Trophoblast cell (in vitro differentiated cells and primary cell): ENCODE measurements around the gene LRIT2.

ENCODE experiments used
- DNase-seq, 2 donors: peaks; one replicate each; pipeline ENCODE4 v3.0.0-alpha.2; 2016
- H2AFZ ChIP-seq: 2 replicates; pipeline ENCODE4 v1.6.1; 2013; ENCODE audit warnings: low read length, moderate library complexity, mild to moderate bottlenecking; ENCODE audit not compliant: insufficient read depth, poor library complexity
- H2AK5ac ChIP-seq: 2 replicates; pipeline ENCODE4 v1.6.1; 2013; ENCODE audit warnings: mild to moderate bottlenecking, low read length
- H2BK120ac ChIP-seq: 2 replicates; pipeline ENCODE4 v1.6.1; 2013; ENCODE audit warnings: low read length, mild to moderate bottlenecking, moderate library complexity; ENCODE audit not compliant: insufficient read depth, poor library complexity
- H2BK12ac ChIP-seq: 2 replicates; pipeline ENCODE4 v1.6.1; 2013; ENCODE audit warnings: mild to moderate bottlenecking, low read length, moderate library complexity
- H2BK5ac ChIP-seq: 2 replicates; pipeline ENCODE4 v1.6.1; 2013; ENCODE audit warnings: low read length, low read depth, moderate library complexity, mild to moderate bottlenecking; ENCODE audit not compliant: poor library complexity
- H3K14ac ChIP-seq: 2 replicates; pipeline ENCODE4 v1.6.1; 2013; ENCODE audit warnings: mild to moderate bottlenecking, low read length
- H3K18ac ChIP-seq: 2 replicates; pipeline ENCODE4 v1.6.1; 2013; ENCODE audit warnings: mild to moderate bottlenecking, low read length
- H3K23ac ChIP-seq: 2 replicates; pipeline ENCODE4 v1.6.1; 2013; ENCODE audit warnings: low read length
- H3K27ac ChIP-seq: 2 replicates; pipeline ENCODE4 v1.5.1; 2013; ENCODE audit warnings: low read depth, mild to moderate bottlenecking, inconsistent platforms, low read length, moderate library complexity
- H3K27me3 ChIP-seq: 2 replicates; pipeline ENCODE4 v1.6.1; 2013; ENCODE audit warnings: inconsistent platforms, mild to moderate bottlenecking, low read length, moderate library complexity; ENCODE audit not compliant: insufficient read depth
- H3K36me3 ChIP-seq, 2 experiments: 1 replicate in 1 of 2; 2 replicates in 1 of 2; pipeline ENCODE4 v1.6.1; 2013; ENCODE audit warnings: low read length in 2 of 2, mild to moderate bottlenecking in 2 of 2, moderate library complexity in 1 of 2; ENCODE audit not compliant: insufficient read depth in 2 of 2, control insufficient read depth in 1 of 2
- H3K4ac ChIP-seq: 2 replicates; pipeline ENCODE4 v1.6.1; 2013; ENCODE audit warnings: low read depth, mild to moderate bottlenecking, low read length, moderate library complexity
- H3K4me1 ChIP-seq, 2 experiments: 1 replicate in 1 of 2; 2 replicates in 1 of 2; pipeline ENCODE4 v1.6.1; 2013; ENCODE audit warnings: low read length in 2 of 2, mild to moderate bottlenecking in 2 of 2, moderate library complexity in 1 of 2; ENCODE audit not compliant: insufficient read depth in 2 of 2, control insufficient read depth in 1 of 2
- H3K4me2 ChIP-seq: 2 replicates; pipeline ENCODE4 v1.6.1; 2013; ENCODE audit warnings: inconsistent platforms, mild to moderate bottlenecking, low read length, moderate library complexity
- H3K4me3 ChIP-seq: 2 replicates; pipeline ENCODE4 v1.5.1; 2013; ENCODE audit warnings: mild to moderate bottlenecking, low read depth, low read length, inconsistent platforms
- H3K79me1 ChIP-seq: one replicate; pipeline ENCODE4 v1.6.1; 2013; ENCODE audit warnings: low read length
- H3K79me2 ChIP-seq: 2 replicates; pipeline ENCODE4 v1.6.1; 2013; ENCODE audit warnings: low read length, mild to moderate bottlenecking; ENCODE audit not compliant: control insufficient read depth, insufficient read depth, poor library complexity
- H3K9ac ChIP-seq: 2 replicates; pipeline ENCODE4 v1.6.1; 2013; ENCODE audit warnings: mild to moderate bottlenecking, low read length
- H3K9me3 ChIP-seq: 2 replicates; pipeline ENCODE4 v1.6.1; 2013; ENCODE audit warnings: low read depth, mild to moderate bottlenecking, control low read depth, inconsistent platforms, low read length; ENCODE audit not compliant: insufficient read depth
- H4K12ac ChIP-seq: 2 replicates; pipeline ENCODE4 v1.6.1; 2013; ENCODE audit warnings: low read depth, mild to moderate bottlenecking, low read length, moderate library complexity
- H4K8ac ChIP-seq: 2 replicates; pipeline ENCODE4 v1.6.1; 2013; ENCODE audit warnings: low read depth, mild to moderate bottlenecking, low read length, moderate library complexity
- H4K91ac ChIP-seq: one replicate; pipeline ENCODE4 v1.6.1; 2013; ENCODE audit warnings: low read depth, mild to moderate bottlenecking, low read length, moderate library complexity
- WGBS: extraction: QIAGEN DNeasy Blood & Tissue Kit; methylation state at CpG from one replicate; pipeline ENCODE4 v1.1.7; 2013; ENCODE audit warnings: missing lambda C conversion rate; ENCODE audit not compliant: insufficient read length, insufficient coverage; ENCODE audit errors: extremely low coverage; 5-methylcytosine and 5-hydroxymethylcytosine counted together

Gene LRIT2

DNA sequence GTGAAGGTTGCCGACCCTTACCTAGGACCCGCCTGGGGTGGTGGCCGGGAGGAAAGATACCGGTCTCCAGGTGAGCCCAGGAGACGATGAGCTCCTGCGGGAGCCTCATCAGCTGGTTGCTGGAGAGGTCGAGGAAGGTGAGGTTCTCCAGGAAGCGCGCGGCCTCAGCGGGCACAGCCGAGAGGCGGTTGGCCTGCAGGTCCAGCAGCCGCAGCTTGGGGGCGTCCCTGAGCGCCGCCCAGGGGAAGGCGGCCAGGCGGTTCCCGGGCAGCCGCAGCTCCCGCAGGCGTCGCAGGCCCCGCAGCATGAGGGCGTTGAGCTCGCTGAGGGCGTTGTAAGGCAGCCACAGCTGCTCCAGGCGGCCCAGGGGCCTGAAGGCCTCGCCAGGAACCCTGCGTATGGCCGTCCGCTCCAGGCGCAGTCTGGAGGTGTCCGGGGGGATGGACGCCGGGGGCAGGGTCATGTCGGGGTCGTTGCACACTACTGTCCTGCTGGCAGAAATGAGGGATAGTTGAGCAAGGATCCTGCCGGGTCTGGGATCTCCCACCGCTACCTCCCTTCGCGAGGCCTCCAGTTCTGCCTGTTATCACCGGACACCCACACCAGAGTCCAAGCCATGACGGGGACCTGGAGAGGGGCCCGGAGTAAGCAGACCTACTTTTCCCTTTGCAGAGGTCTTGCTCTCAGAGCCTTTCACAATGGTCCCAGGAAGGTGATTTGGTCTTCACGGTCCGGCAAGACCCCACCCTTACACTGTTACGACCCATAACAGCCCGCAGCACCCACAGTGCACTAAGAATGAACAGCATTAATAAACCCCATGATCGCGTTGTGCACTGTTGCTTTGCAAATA is 12.1 kb upstream of the LRIT2 start:
- Histone ChIP-seq H3K9me3 (peaks cover 1% of the 10 kb centered on the region), H3K14ac (no peak overlapping the region), H3K27me3 (no peaks in the 10 kb centered on the region), H3K4me1 (no peaks in the 10 kb centered on the region), H3K18ac (no peak overlapping the region), H3K4me3 (peak overlapping the region; percentile 16), H2BK120ac (no peak overlapping the region), H2BK5ac (no peak overlapping the region), H4K91ac (no peak overlapping the region), H4K8ac (no peak overlapping the region), H3K9ac (no peak overlapping the region), H3K4ac (no peak overlapping the region), H2BK12ac (no peak overlapping the region), H4K12ac (peak overlapping the region; percentile 7), H3K79me1 (no peaks in the 10 kb centered on the region), H2AK5ac (no peak overlapping the region), H3K36me3 (no peaks in the 10 kb centered on the region), H3K27ac (no peak overlapping the region), H3K4me2 (no peak overlapping the region), H3K23ac (no peak overlapping the region), H2AFZ (no peak overlapping the region), H3K79me2 (no peaks in the 10 kb centered on the region)
- peak in 1 of 2 donors; percentile 47 for DNase-seq
- no CpG with 5 or more reads among the region's 52 CpGs for WGBS

DNA sequence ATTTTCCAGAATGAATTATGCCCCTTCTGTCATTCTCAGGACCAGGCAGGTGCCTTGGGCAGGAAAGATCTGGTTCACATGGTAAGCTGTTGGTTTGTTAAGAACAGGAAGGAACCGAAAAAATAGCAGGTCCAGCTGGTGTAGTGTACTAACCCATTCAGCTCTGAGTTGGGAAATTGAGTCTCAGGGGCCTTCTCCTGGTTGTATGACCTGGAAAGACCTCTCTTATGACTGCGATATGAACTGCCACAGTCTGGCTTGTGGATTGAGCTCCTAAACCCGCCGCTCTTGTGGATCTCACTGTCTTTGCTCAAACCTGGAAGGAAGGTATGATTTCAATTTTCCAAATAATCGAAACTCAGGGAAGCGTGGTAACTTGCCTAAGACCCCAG is 11.5 kb upstream of the LRIT2 start:
- Histone ChIP-seq H3K4me3 (no peak overlapping the region), H4K91ac (no peak overlapping the region), H2BK120ac (no peak overlapping the region), H2AK5ac (no peak overlapping the region), H3K18ac (no peak overlapping the region), H2BK5ac (no peak overlapping the region), H3K14ac (no peak overlapping the region), H2BK12ac (no peak overlapping the region), H3K23ac (no peak overlapping the region), H2AFZ (no peak overlapping the region), H3K79me2 (no peaks in the 10 kb centered on the region), H3K9ac (no peak overlapping the region), H3K79me1 (no peaks in the 10 kb centered on the region), H4K12ac (no peak overlapping the region), H3K27ac (no peak overlapping the region), H4K8ac (no peak overlapping the region), H3K36me3 (no peaks in the 10 kb centered on the region), H3K4me1 (no peaks in the 10 kb centered on the region), H3K27me3 (no peaks in the 10 kb centered on the region), H3K9me3 (peaks cover 4% of the 10 kb centered on the region), H3K4me2 (no peak overlapping the region), H3K4ac (no peak overlapping the region)
- DNase-seq, result no peak
- no CpG with 5 or more reads among the region's 6 CpGs for WGBS

DNA sequence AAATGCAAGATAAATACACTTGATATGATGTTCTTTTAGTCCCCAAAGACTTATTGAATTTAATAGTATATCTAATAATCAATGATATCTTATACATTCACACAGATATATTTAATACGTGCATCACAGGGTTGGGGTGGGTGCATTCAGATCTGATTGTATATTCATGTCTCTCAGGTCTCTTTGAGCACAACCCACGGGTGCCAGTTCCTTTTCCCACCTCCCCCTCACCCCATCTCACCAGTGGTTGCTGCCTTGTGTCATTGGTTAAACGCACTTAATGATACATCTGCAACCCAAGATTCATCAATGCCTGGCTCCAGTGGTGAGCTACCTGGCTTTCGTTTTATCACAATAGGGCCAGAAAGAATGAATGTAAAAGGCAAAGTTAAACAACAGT is 9.8 kb upstream of the LRIT2 start:
- Histone ChIP-seq H4K91ac (no peak overlapping the region), H3K79me1 (no peaks in the 10 kb centered on the region), H3K9ac (no peak overlapping the region), H3K27ac (no peak overlapping the region), H3K79me2 (no peaks in the 10 kb centered on the region), H3K4me2 (no peak overlapping the region), H4K8ac (no peak overlapping the region), H3K14ac (no peak overlapping the region), H3K27me3 (no peaks in the 10 kb centered on the region), H3K4me1 (no peaks in the 10 kb centered on the region), H3K23ac (no peak overlapping the region), H3K4me3 (no peak overlapping the region), H3K4ac (no peak overlapping the region), H2AK5ac (no peak overlapping the region), H2AFZ (no peak overlapping the region), H3K36me3 (no peaks in the 10 kb centered on the region), H2BK120ac (no peak overlapping the region), H3K9me3 (peaks cover 4% of the 10 kb centered on the region), H2BK5ac (no peak overlapping the region), H3K18ac (no peak overlapping the region), H2BK12ac (no peak overlapping the region), H4K12ac (no peak overlapping the region)
- WGBS, result no CpG with 5 or more reads among the region's 4 CpGs
- no peak for DNase-seq

DNA sequence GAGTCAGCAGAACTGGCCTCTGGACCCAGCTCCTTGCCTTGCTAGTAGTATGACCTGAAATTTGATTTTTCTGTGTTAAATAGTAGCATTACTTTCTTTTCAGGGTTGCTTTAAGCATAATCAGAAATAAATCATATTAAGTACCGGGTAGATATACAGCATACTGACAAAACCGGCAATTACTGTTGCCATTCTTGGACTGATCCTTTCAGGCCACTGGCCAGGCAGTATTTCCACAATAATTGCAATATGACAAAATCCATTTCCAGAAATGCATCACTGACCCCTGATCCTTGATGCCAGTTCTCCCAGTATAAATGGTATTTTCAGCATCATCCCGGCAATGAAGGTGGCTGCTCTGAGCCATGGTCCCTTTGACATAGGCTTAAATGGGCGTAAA is 9.1 kb upstream of the LRIT2 start:
- Histone ChIP-seq H4K12ac (no peak overlapping the region), H3K79me2 (no peaks in the 10 kb centered on the region), H2BK12ac (no peak overlapping the region), H2BK120ac (no peak overlapping the region), H3K4me1 (no peaks in the 10 kb centered on the region), H3K9ac (no peak overlapping the region), H3K18ac (no peak overlapping the region), H3K4ac (no peak overlapping the region), H3K14ac (no peak overlapping the region), H3K4me3 (no peak overlapping the region), H3K27ac (no peak overlapping the region), H4K8ac (no peak overlapping the region), H3K79me1 (no peaks in the 10 kb centered on the region), H3K36me3 (no peaks in the 10 kb centered on the region), H2BK5ac (no peak overlapping the region), H4K91ac (no peak overlapping the region), H3K9me3 (peaks cover 4% of the 10 kb centered on the region), H3K27me3 (no peaks in the 10 kb centered on the region), H3K4me2 (no peak overlapping the region), H2AFZ (no peak overlapping the region), H3K23ac (no peak overlapping the region), H2AK5ac (no peak overlapping the region)
- no CpG with 5 or more reads among the region's 4 CpGs for WGBS
- no peak for DNase-seq
